ENCODE measurements around the gene RYR2. TPM values are rescaled to one million over a fixed set of nuclear protein-coding genes. Genes with fewer than 3 reads are reported as not detected.

Gene RYR2
- total RNA-seq, 6 donors from 2014 or later, result 1.8 to 23.0 (median 3.7) TPM

GRCh38 chr1:237690656-237691055 is 648.7 kb downstream of the RYR2 start:
- DNase-seq, result no peak
- no peak for ATAC-seq (ENCODE audit: low FRiP score in 2 of 2)
- Histone ChIP-seq H3K4me1 (no peaks in the 10 kb centered on the region), H3K9me3 (no peaks in the 10 kb centered on the region), H3K27ac (no peak overlapping the region), H3K4me3 (no peak overlapping the region), H3K27me3 (no peaks in the 10 kb centered on the region), H3K36me3 (no peaks in the 10 kb centered on the region)
- TF ChIP-seq, protein P1, sequence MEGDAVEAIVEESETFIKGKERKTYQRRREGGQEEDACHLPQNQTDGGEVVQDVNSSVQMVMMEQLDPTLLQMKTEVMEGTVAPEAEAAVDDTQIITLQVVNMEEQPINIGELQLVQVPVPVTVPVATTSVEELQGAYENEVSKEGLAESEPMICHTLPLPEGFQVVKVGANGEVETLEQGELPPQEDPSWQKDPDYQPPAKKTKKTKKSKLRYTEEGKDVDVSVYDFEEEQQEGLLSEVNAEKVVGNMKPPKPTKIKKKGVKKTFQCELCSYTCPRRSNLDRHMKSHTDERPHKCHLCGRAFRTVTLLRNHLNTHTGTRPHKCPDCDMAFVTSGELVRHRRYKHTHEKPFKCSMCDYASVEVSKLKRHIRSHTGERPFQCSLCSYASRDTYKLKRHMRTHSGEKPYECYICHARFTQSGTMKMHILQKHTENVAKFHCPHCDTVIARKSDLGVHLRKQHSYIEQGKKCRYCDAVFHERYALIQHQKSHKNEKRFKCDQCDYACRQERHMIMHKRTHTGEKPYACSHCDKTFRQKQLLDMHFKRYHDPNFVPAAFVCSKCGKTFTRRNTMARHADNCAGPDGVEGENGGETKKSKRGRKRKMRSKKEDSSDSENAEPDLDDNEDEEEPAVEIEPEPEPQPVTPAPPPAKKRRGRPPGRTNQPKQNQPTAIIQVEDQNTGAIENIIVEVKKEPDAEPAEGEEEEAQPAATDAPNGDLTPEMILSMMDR (IDR thresholded peaks at IDR 0.05), result no peak
- TF ChIP-seq POLR2A (IDR thresholded peaks at IDR 0.05) (no peak), EP300 (IDR thresholded peaks at IDR 0.05) (no peak), POLR2AphosphoS5 (IDR thresholded peaks at IDR 0.05) (no peak)
- WGBS, 2 donors, result 89 to 93% methylated on average over 2 of the region's 2 CpGs

DNA sequence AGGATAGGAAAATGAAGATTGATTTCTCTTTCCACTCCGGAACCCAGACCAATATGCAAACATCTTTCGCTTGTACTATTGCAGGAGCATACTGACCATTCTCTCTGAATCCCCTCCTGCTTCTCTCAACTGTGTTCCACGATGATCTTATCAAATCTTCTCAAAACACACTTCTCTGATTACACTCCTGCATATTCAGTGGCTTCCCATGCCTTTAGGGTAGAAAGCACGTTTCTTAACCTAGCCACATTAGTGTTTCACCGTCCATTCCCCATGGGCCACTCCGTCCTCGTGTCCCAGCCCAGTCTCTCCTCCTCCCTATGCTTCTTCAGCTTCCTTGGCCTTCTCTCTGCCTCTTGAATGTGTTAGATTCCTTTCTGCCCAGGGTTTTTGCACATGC is 650.3 kb downstream of the RYR2 start:
- H3K27ac ChIP-seq, result no peak overlapping the region
- ATAC-seq (ENCODE audit: low FRiP score in 2 of 2) (no peak), DNase-seq (no peak)
- no peak overlapping the region for H3K4me3 ChIP-seq
- no peaks in the 10 kb centered on the region for H3K27me3 ChIP-seq
- WGBS, 2 donors, result 62 to 66% methylated on average over 7 of the region's 7 CpGs
- no peaks in the 10 kb centered on the region for H3K4me1 ChIP-seq
- no peaks in the 10 kb centered on the region for H3K36me3 ChIP-seq
- TF ChIP-seq POLR2AphosphoS5 (IDR thresholded peaks at IDR 0.05) (no peak), POLR2A (IDR thresholded peaks at IDR 0.05) (no peak), EP300 (IDR thresholded peaks at IDR 0.05) (no peak)
- TF ChIP-seq, protein P1 (IDR thresholded peaks at IDR 0.05), result no peak
- no peaks in the 10 kb centered on the region for H3K9me3 ChIP-seq

GRCh38 chr1:237695878-237696277 is 653.9 kb downstream of the RYR2 start:
- ATAC-seq (ENCODE audit: low FRiP score in 2 of 2) (no peak), DNase-seq (no peak)
- no peaks in the 10 kb centered on the region for H3K36me3 ChIP-seq
- no peak overlapping the region for H3K27ac ChIP-seq
- no peaks in the 10 kb centered on the region for H3K27me3 ChIP-seq
- TF ChIP-seq, protein P1 (IDR thresholded peaks at IDR 0.05), result no peak
- TF ChIP-seq EP300 (IDR thresholded peaks at IDR 0.05), result no peak
- TF ChIP-seq POLR2AphosphoS5 (IDR thresholded peaks at IDR 0.05), result no peak
- TF ChIP-seq POLR2A (IDR thresholded peaks at IDR 0.05), result no peak
- H3K9me3 ChIP-seq, result no peaks in the 10 kb centered on the region
- H3K4me3 ChIP-seq, result no peak overlapping the region
- no peaks in the 10 kb centered on the region for H3K4me1 ChIP-seq

- DNase-seq (no peak), ATAC-seq (ENCODE audit: low FRiP score in 2 of 2) (no peak)
- no peak overlapping the region for H3K27ac ChIP-seq
- no peaks in the 10 kb centered on the region for H3K4me1 ChIP-seq
- 74 to 83% methylated on average over 5 of the region's 5 CpGs for WGBS, 2 donors
- no peaks in the 10 kb centered on the region for H3K27me3 ChIP-seq
- no peaks in the 10 kb centered on the region for H3K36me3 ChIP-seq
- H3K4me3 ChIP-seq, result no peak overlapping the region
- no peak for TF ChIP-seq EP300 (IDR thresholded peaks at IDR 0.05)
- no peak for TF ChIP-seq POLR2A (IDR thresholded peaks at IDR 0.05)
- TF ChIP-seq, protein P1 (IDR thresholded peaks at IDR 0.05), result no peak
- TF ChIP-seq POLR2AphosphoS5 (IDR thresholded peaks at IDR 0.05), result no peak
- no peaks in the 10 kb centered on the region for H3K9me3 ChIP-seq
Measured at GRCh38 chr1:237700181-237700580, 658.2 kb downstream of the RYR2 start.

DNA sequence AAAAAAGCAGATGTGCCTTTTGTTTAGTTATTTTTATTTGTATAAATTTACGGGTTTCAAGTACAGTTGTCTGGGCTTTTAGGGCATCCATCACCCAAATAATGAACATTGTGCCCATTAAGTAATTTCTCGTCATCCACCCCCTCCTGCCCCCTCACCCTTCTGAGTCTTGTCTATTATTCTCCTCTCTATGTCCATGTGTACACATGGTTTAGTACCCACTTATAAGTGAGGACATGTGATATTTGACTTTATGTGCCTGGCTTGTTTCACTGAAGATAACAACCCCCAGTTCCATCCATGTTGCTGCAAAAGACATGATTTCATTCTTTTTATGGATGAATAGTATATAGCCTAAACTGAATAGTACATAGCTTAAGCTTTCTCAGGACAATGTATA is 659.5 kb downstream of the RYR2 start:
- 72 to 88% methylated on average over 2 of the region's 2 CpGs for WGBS, 2 donors
- Histone ChIP-seq H3K36me3 (no peaks in the 10 kb centered on the region), H3K27me3 (no peaks in the 10 kb centered on the region), H3K4me1 (no peaks in the 10 kb centered on the region), H3K4me3 (no peak overlapping the region), H3K27ac (no peak overlapping the region), H3K9me3 (no peaks in the 10 kb centered on the region)
- DNase-seq (no peak), ATAC-seq (ENCODE audit: low FRiP score in 2 of 2) (no peak)
- TF ChIP-seq EP300 (IDR thresholded peaks at IDR 0.05), result no peak
- TF ChIP-seq, protein P1 (IDR thresholded peaks at IDR 0.05), result no peak
- no peak for TF ChIP-seq POLR2A (IDR thresholded peaks at IDR 0.05)
- no peak for TF ChIP-seq POLR2AphosphoS5 (IDR thresholded peaks at IDR 0.05)
